Liver (tissue), 9 donors: Measurements from ENCODE around the gene KRTAP15-1. TPM values are rescaled to one million over a fixed set of nuclear protein-coding genes. Genes with fewer than 3 reads are reported as not detected.

Source experiments
- DNase-seq: peaks from one replicate; pipeline ENCODE4 v3.0.0-alpha.2; 2017; ENCODE audit warnings: low spot score
- H3K27ac ChIP-seq, 2 donors: one replicate each; pipeline ENCODE4 v1.7.0; 2013; ENCODE audit warnings: inconsistent platforms in 2 of 2, low read length in 2 of 2, control low read depth in 1 of 2, low read depth in 1 of 2, mild to moderate bottlenecking in 1 of 2
- H3K27me3 ChIP-seq, 4 donors: one replicate each; pipeline versions ENCODE4 v1.6.1 to v1.7.0; 2013; ENCODE audit warnings: low read length in 3 of 4, inconsistent platforms in 1 of 4, mild to moderate bottlenecking in 1 of 4, moderate library complexity in 1 of 4; ENCODE audit not compliant: control insufficient read depth in 4 of 4, insufficient read depth in 4 of 4
- H3K36me3 ChIP-seq, 4 donors: one replicate each; pipeline versions ENCODE4 v1.6.1 to v1.7.0; 2013; ENCODE audit warnings: low read length in 3 of 4, mild to moderate bottlenecking in 3 of 4, low read depth in 1 of 4, moderate library complexity in 1 of 4; ENCODE audit not compliant: control insufficient read depth in 4 of 4, insufficient read depth in 3 of 4
- H3K4me1 ChIP-seq, 4 donors: one replicate each; pipeline versions ENCODE4 v1.6.1 to v1.7.0; 2013; ENCODE audit warnings: low read length in 3 of 4, mild to moderate bottlenecking in 3 of 4, moderate library complexity in 1 of 4; ENCODE audit not compliant: control insufficient read depth in 4 of 4, insufficient read depth in 4 of 4
- H3K4me3 ChIP-seq, 3 donors: one replicate each; pipeline versions ENCODE4 v1.6.1 to v1.7.0; 2013; ENCODE audit warnings: low read length in 3 of 3, control low read depth in 1 of 3, low read depth in 1 of 3, mild to moderate bottlenecking in 1 of 3
- H3K9ac ChIP-seq, 2 donors: one replicate each; pipeline ENCODE4 v1.7.0; 2013; ENCODE audit warnings: low read length in 2 of 2, mild to moderate bottlenecking in 2 of 2, moderate library complexity in 2 of 2, control low read depth in 1 of 2, low read depth in 1 of 2
- H3K9me3 ChIP-seq, 4 donors: one replicate each; pipeline versions ENCODE4 v1.6.1 to v1.7.0; 2013; ENCODE audit warnings: low read length in 3 of 4; ENCODE audit not compliant: control insufficient read depth in 4 of 4
- EGR1 ChIP-seq, 2 donors: IDR thresholded peaks; 2 replicates each; pipeline ENCODE4 v1.6.1; 2016 to 2018; ENCODE audit warnings: antibody characterized with exemption in 2 of 2, low read depth in 2 of 2
- FOXA1 ChIP-seq: IDR thresholded peaks from 2 replicates; pipeline ENCODE4 v1.6.1; 2016; ENCODE audit warnings: antibody characterized with exemption
- FOXA2 ChIP-seq: IDR thresholded peaks from 2 replicates; pipeline ENCODE4 v1.6.1; 2016; ENCODE audit warnings: antibody characterized with exemption
- GABPA ChIP-seq, 2 donors: IDR thresholded peaks in 1 of 2; conservative IDR thresholded peaks in 1 of 2; 2 replicates each; pipeline ENCODE4 v1.6.1; 2016; ENCODE audit warnings: antibody characterized with exemption in 2 of 2, mild to moderate bottlenecking in 1 of 2, moderate library complexity in 1 of 2
- HNF4A ChIP-seq, 2 donors: conservative IDR thresholded peaks; 2 replicates each; pipeline ENCODE4 v1.6.1; 2016; ENCODE audit warnings: antibody characterized with exemption in 2 of 2, mild to moderate bottlenecking in 2 of 2
- HNF4G ChIP-seq: IDR thresholded peaks from 2 replicates; pipeline ENCODE4 v1.6.1; 2016; ENCODE audit warnings: antibody characterized with exemption
- JUND ChIP-seq, 2 donors: IDR thresholded peaks; 2 replicates each; pipeline ENCODE4 v1.6.1; 2016; ENCODE audit warnings: antibody characterized with exemption in 2 of 2
- NR2F2 ChIP-seq: IDR thresholded peaks from 2 replicates; pipeline ENCODE4 v1.6.1; 2016; ENCODE audit warnings: antibody characterized with exemption
- RAD21 ChIP-seq, 2 donors: IDR thresholded peaks; 2 replicates each; pipeline ENCODE4 v1.6.1; 2016; ENCODE audit warnings: antibody characterized with exemption in 2 of 2, mild to moderate bottlenecking in 2 of 2
- REST ChIP-seq: IDR thresholded peaks from 2 replicates; pipeline ENCODE4 v1.6.1; 2016; ENCODE audit warnings: antibody characterized with exemption, mild to moderate bottlenecking
- RXRA ChIP-seq, 2 donors: IDR thresholded peaks; 2 replicates each; pipeline ENCODE4 v1.6.1; 2017 to 2018; ENCODE audit warnings: antibody characterized with exemption in 2 of 2, mild to moderate bottlenecking in 1 of 2
- SP1 ChIP-seq: IDR thresholded peaks from 2 replicates; pipeline ENCODE4 v1.6.1; 2018; ENCODE audit warnings: antibody characterized with exemption, mild to moderate bottlenecking
- TAF1 ChIP-seq: conservative IDR thresholded peaks from 2 replicates; pipeline ENCODE4 v1.6.1; 2016; ENCODE audit warnings: antibody characterized with exemption, mild to moderate bottlenecking
- YY1 ChIP-seq: IDR thresholded peaks from 2 replicates; pipeline ENCODE4 v1.6.1; 2016; ENCODE audit warnings: antibody characterized with exemption, mild to moderate bottlenecking
- ZBTB33 ChIP-seq: IDR thresholded peaks from 2 replicates; pipeline ENCODE4 v1.6.1; 2016; ENCODE audit warnings: antibody characterized with exemption
- WGBS: extraction: QIAGEN DNeasy Blood & Tissue Kit; methylation state at CpG from one replicate; pipeline ENCODE4 v1.1.7; 2013; 5-methylcytosine and 5-hydroxymethylcytosine counted together
- polyA plus RNA-seq, 2 donors: library from polyadenylated mRNA; stranded (reverse) in 1 of 2; unstranded in 1 of 2; fragments of 200-250 nt in 1 of 2; fragments of >200 nt in 1 of 2; fragmentation: Nextera tagmentation in 1 of 2; extraction: Ambion mirVana in 1 of 2; gene quantifications; one replicate each; pipeline versions ENCODE4 v1.2.1 to v1.2.3, GENCODE V29; 2013 to 2015
- total RNA-seq, 2 donors: library from RNA; depleted of rRNA; stranded (reverse); fragments of >200 nt; gene quantifications; one replicate each; pipeline ENCODE4 v1.2.3, GENCODE V29; 2014
- TF ChIP-seq, protein P1 (sequence below): fragments of 150-350 bp; IDR thresholded peaks from 2 replicates; pipeline ENCODE4 v1.5.1; 2017; ENCODE audit warnings: improper control_type of control experiment, low read depth, low read length; ENCODE audit not compliant: missing input control
- TF ChIP-seq, protein P2 (sequence below): IDR thresholded peaks from 2 replicates; pipeline ENCODE4 v1.6.1; 2016; ENCODE audit warnings: antibody characterized with exemption
- donor health status: healthy.
- donor health status: healthy.
- donor health status: healthy.
- donor health status: healthy.
- donor health status: healthy.

The KRTAP15-1 gene
- total and polyA plus RNA-seq, 4 donors: not detected

DNA sequence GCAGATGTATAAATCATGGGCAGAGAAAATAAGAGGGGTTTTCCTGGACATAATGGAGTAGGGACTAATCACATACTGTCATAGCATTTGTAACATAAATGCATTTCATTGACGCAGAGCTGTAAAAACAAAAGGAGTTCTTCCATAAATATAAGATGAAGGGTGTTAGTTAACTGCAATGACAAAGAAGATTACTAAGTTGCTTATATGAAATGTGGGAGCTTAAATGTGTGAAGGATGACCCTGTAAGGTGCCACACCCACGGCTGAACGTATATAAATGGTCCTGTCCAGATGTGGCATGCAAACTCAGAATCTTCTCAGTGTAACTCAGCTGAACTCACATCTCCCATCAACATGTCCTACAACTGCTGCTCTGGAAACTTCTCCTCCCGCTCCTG is 44.3 kb upstream of the KRTAP15-1 start, which contains the start of gene KRTAP13-1:
TSS of gene KRTAP13-1 (plus strand) at position 301 of the 400 bp plus-strand sequence. CDS start at position 357, 56 bp downstream.
- H3K9ac ChIP-seq: no peak within 1 kb of the TSS
- H3K27ac ChIP-seq: no peak within 1 kb of the TSS
- no peaks in the 10 kb centered on the region for H3K9me3 ChIP-seq
- H3K27me3 ChIP-seq: peaks cover 0 to 2% (median 0%) of the 10 kb centered on the region in 4 donors
- no peaks in the 10 kb centered on the region for H3K36me3 ChIP-seq
- WGBS: 74% methylated on average over 4 of the region's 4 CpGs
- no peak within 1 kb of the TSS for H3K4me3 ChIP-seq
- TF ChIP-seq JUND (IDR thresholded peaks at IDR 0.05): no peak
- no peak for TF ChIP-seq NR2F2
- TF ChIP-seq GABPA (IDR thresholded peaks at IDR 0.05 in 1 of 2, conservative IDR thresholded peaks at IDR 0.05 in 1 of 2): no peak
- H3K4me1 ChIP-seq: no peaks in the 10 kb centered on the region
- DNase-seq: no peak

DNA sequence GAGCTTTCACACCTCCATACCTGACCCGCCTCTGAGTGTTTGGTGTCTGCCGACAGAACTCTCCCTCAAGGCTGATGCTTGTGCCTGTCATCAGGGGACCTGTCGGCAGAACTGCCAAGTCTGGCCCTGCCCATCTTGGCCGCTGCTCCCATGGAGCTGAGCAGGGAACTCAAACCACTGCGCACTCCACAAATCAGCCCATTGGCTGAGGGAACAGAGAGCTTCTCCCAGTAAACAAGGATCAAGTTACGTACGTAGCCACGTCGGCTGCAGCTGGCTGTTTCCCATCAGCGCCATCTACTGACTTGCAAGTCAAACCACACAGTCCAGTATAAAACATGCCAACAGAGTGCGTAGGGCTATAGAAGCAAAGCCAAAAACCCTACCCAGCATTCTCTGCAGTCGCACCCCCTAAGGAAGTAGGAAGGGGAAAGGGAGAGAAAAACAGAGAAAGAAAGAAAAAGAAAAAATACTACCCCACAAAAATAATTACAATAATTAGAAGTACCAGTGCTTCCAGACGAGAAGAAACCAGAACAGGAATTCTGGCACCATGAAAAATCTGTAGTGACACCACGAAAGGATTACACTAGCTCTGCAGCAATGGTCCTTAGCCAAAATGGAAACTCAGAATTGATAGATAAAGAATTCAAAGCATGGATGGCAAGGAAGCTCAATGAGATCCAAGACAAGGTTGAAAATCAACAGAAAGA is 31.1 kb upstream of the KRTAP15-1 start:
- H3K9me3 ChIP-seq: no peaks in the 10 kb centered on the region
- no peak for TF ChIP-seq GABPA (IDR thresholded peaks at IDR 0.05 in 1 of 2, conservative IDR thresholded peaks at IDR 0.05 in 1 of 2)
- TF ChIP-seq, protein P1, sequence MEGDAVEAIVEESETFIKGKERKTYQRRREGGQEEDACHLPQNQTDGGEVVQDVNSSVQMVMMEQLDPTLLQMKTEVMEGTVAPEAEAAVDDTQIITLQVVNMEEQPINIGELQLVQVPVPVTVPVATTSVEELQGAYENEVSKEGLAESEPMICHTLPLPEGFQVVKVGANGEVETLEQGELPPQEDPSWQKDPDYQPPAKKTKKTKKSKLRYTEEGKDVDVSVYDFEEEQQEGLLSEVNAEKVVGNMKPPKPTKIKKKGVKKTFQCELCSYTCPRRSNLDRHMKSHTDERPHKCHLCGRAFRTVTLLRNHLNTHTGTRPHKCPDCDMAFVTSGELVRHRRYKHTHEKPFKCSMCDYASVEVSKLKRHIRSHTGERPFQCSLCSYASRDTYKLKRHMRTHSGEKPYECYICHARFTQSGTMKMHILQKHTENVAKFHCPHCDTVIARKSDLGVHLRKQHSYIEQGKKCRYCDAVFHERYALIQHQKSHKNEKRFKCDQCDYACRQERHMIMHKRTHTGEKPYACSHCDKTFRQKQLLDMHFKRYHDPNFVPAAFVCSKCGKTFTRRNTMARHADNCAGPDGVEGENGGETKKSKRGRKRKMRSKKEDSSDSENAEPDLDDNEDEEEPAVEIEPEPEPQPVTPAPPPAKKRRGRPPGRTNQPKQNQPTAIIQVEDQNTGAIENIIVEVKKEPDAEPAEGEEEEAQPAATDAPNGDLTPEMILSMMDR: no peak
- TF ChIP-seq NR2F2: no peak
- no peak for TF ChIP-seq HNF4G
- TF ChIP-seq RAD21 (IDR thresholded peaks at IDR 0.05): peak in 1 of 2 donors; percentile 41
- 29% methylated on average over 14 of the region's 14 CpGs for WGBS
- H3K9ac ChIP-seq: no peak overlapping the region
- peaks cover 0 to 2% (median 0%) of the 10 kb centered on the region in 4 donors for H3K27me3 ChIP-seq
- H3K36me3 ChIP-seq: no peaks in the 10 kb centered on the region
- no peak overlapping the region for H3K27ac ChIP-seq
- H3K4me3 ChIP-seq: no peak overlapping the region
- H3K4me1 ChIP-seq: no peaks in the 10 kb centered on the region
- no peak for DNase-seq

DNA sequence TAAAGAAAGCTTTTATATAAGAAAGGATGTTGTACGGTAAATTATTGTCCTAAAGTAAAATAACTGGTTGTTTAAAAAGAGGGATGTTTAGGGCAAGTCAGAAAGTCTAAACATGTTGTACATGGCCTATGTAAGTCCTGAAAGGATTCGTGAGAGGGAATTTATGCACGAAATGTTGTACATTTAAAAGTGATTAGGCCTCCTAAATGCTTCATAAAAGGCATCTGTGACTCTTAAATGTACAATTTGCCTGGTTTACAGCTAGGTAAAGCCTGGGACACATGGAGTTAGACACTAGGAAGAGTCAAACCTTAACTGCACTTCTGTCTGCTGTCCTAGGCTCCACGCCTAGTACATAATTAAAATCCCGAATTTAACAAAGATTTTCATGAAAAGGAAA is 24.1 kb upstream of the KRTAP15-1 start:
- no peak overlapping the region for H3K4me3 ChIP-seq
- 65% methylated on average over 5 of the region's 5 CpGs for WGBS
- no peak for DNase-seq
- no peak overlapping the region for H3K27ac ChIP-seq
- no peak overlapping the region for H3K9ac ChIP-seq
- H3K27me3 ChIP-seq: no peaks in the 10 kb centered on the region
- no peaks in the 10 kb centered on the region for H3K4me1 ChIP-seq
- H3K36me3 ChIP-seq: no peaks in the 10 kb centered on the region
- no peaks in the 10 kb centered on the region for H3K9me3 ChIP-seq
- TF ChIP-seq FOXA1: no peak
- TF ChIP-seq RXRA (IDR thresholded peaks at IDR 0.05): no peak
- TF ChIP-seq HNF4G: no peak
- TF ChIP-seq ZBTB33: no peak
- TF ChIP-seq GABPA (IDR thresholded peaks at IDR 0.05 in 1 of 2, conservative IDR thresholded peaks at IDR 0.05 in 1 of 2): no peak
- no peak for TF ChIP-seq REST
- TF ChIP-seq, protein P2, sequence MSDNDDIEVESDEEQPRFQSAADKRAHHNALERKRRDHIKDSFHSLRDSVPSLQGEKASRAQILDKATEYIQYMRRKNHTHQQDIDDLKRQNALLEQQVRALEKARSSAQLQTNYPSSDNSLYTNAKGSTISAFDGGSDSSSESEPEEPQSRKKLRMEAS: no peak
- no peak for TF ChIP-seq EGR1 (IDR thresholded peaks at IDR 0.05; ENCODE audit: low read depth in 2 of 2)
- no peak for TF ChIP-seq FOXA2
- no peak for TF ChIP-seq RAD21 (IDR thresholded peaks at IDR 0.05)
- no peak for TF ChIP-seq NR2F2
- no peak for TF ChIP-seq TAF1
- TF ChIP-seq YY1: no peak
- no peak for TF ChIP-seq HNF4A (conservative IDR thresholded peaks at IDR 0.05)
- TF ChIP-seq JUND (IDR thresholded peaks at IDR 0.05): no peak
- TF ChIP-seq, protein P1: no peak
- TF ChIP-seq SP1: no peak
